IMR-90 (cell line): ENCODE data around the gene DCTN2. TPM values are rescaled to one million over a fixed set of nuclear protein-coding genes. Genes with fewer than 3 reads are reported as not detected.

ENCODE experiments used
- ATAC-seq: fragments of 200-7000 bp; cut with Tn5 transposase; 2 replicates; pipeline ENCODE4 v1.9.1; 2020; ENCODE audit warnings: low read depth, mild to moderate bottlenecking, moderate library complexity
- BruUV-seq: library from RNA; stranded (reverse); fragments of 400-500 nt; replicated peaks from 2 replicates; lab custom pipeline; 2021; lab: Mats Ljungman, UMichigan
- CTCF ChIA-PET: fragments of 300-600 bp; formaldehyde crosslinking; extraction: SDS; loops from one replicate; lab custom pipeline; 2021; ENCODE audit warnings: antibody characterized with exemption; lab: Yijun Ruan, JAX
- POLR2A ChIA-PET: fragments of 300-600 bp; sonication (Branson Sonifier 250); formaldehyde crosslinking; loops from one replicate; lab custom pipeline; 2022; ENCODE audit warnings: antibody characterized with exemption; ENCODE audit not compliant: unreplicated experiment; lab: Charles Lee
- DNase-seq: peaks from one replicate; pipeline ENCODE4 v3.0.0; 2013
- H2AFZ ChIP-seq: replicated peaks from 2 replicates; pipeline ENCODE3; 2013; ENCODE audit warnings: low read length, mild to moderate bottlenecking; ENCODE audit not compliant: poor library complexity
- H2AK5ac ChIP-seq: 2 replicates; pipeline ENCODE4 v1.6.1; 2013; ENCODE audit warnings: low read depth, low read length, inconsistent platforms
- H2AK9ac ChIP-seq: replicated peaks from 2 replicates; pipeline ENCODE3; 2013; ENCODE audit warnings: mild to moderate bottlenecking, low read depth, low read length, moderate library complexity; ENCODE audit not compliant: poor library complexity
- H2BK120ac ChIP-seq: 2 replicates; pipeline ENCODE4 v1.6.1; 2013; ENCODE audit warnings: low read depth, low read length, inconsistent platforms
- H2BK15ac ChIP-seq: 3 replicates; pipeline ENCODE4 v1.6.1; 2013; ENCODE audit warnings: low read depth, low read length, inconsistent platforms
- H2BK20ac ChIP-seq: 2 replicates; pipeline ENCODE4 v1.6.1; 2013; ENCODE audit warnings: low read depth, mild to moderate bottlenecking, inconsistent platforms, low read length, moderate library complexity
- H2BK5ac ChIP-seq: 2 replicates; pipeline ENCODE4 v1.6.1; 2013; ENCODE audit warnings: mild to moderate bottlenecking, low read depth, low read length, inconsistent platforms; ENCODE audit not compliant: poor library complexity, severe bottlenecking
- H3K14ac ChIP-seq: replicated peaks from 2 replicates; pipeline ENCODE4 v1.6.1; 2013; ENCODE audit warnings: low read depth, low read length, inconsistent platforms
- H3K18ac ChIP-seq: 2 replicates; pipeline ENCODE4 v1.6.1; 2013; ENCODE audit warnings: low read depth, low read length, control low read depth
- H3K23ac ChIP-seq: 2 replicates; pipeline ENCODE4 v1.6.1; 2013; ENCODE audit warnings: low read depth, low read length, inconsistent platforms
- H3K27ac ChIP-seq: 2 replicates; pipeline ENCODE4 v1.5.1; 2013; ENCODE audit warnings: mild to moderate bottlenecking, control low read depth, low read length; ENCODE audit not compliant: insufficient read depth
- H3K27me3 ChIP-seq: 2 replicates; pipeline ENCODE4 v1.6.1; 2013; ENCODE audit warnings: low read length; ENCODE audit not compliant: control insufficient read depth, insufficient read depth
- H3K36me3 ChIP-seq: 2 replicates; pipeline ENCODE4 v1.6.1; 2013; ENCODE audit warnings: low read length, mixed read lengths; ENCODE audit not compliant: control insufficient read depth, insufficient read depth
- H3K4ac ChIP-seq: 2 replicates; pipeline ENCODE4 v1.6.1; 2013; ENCODE audit warnings: low read depth, low read length, inconsistent platforms
- H3K4me1 ChIP-seq: 2 replicates; pipeline ENCODE4 v1.6.1; 2013; ENCODE audit warnings: low read length, mixed read lengths; ENCODE audit not compliant: control insufficient read depth, insufficient read depth
- H3K4me2 ChIP-seq: 2 replicates; pipeline ENCODE4 v1.6.1; 2013; ENCODE audit warnings: low read depth, mild to moderate bottlenecking, control low read depth, low read length, moderate library complexity
- H3K4me3 ChIP-seq: 2 replicates; pipeline ENCODE4 v1.5.1; 2013; ENCODE audit warnings: low read depth, mild to moderate bottlenecking, control low read depth, low read length, moderate library complexity; ENCODE audit not compliant: insufficient read depth
- H3K56ac ChIP-seq: 2 replicates; pipeline ENCODE4 v1.6.1; 2013; ENCODE audit warnings: low read length, inconsistent platforms; ENCODE audit not compliant: insufficient read depth; ENCODE audit errors: extremely low read depth
- H3K79me1 ChIP-seq, 2 experiments: 2 replicates each; pipeline ENCODE4 v1.6.1; 2013; ENCODE audit warnings: low read length in 2 of 2, inconsistent platforms in 1 of 2, low read depth in 1 of 2
- H3K9ac ChIP-seq: 2 replicates; pipeline ENCODE4 v1.6.1; 2013; ENCODE audit warnings: low read depth, low read length, control low read depth
- H3K9me1 ChIP-seq: 2 replicates; pipeline ENCODE4 v1.6.1; 2013; ENCODE audit warnings: low read length, inconsistent platforms; ENCODE audit not compliant: insufficient read depth
- H3K9me3 ChIP-seq: 2 replicates; pipeline ENCODE4 v1.6.1; 2013; ENCODE audit warnings: low read length; ENCODE audit not compliant: control insufficient read depth, insufficient read depth
- H4K20me1 ChIP-seq: 2 replicates; pipeline ENCODE4 v1.6.1; 2013; ENCODE audit warnings: low read length, inconsistent platforms; ENCODE audit not compliant: insufficient read depth
- H4K5ac ChIP-seq: 2 replicates; pipeline ENCODE4 v1.6.1; 2013; ENCODE audit warnings: mild to moderate bottlenecking, low read depth, low read length, control low read depth
- H4K8ac ChIP-seq, 2 experiments: 2 replicates each; pipeline ENCODE4 v1.6.1; 2013; ENCODE audit warnings: low read depth in 2 of 2, low read length in 2 of 2, control low read depth in 1 of 2, inconsistent platforms in 1 of 2
- H4K91ac ChIP-seq: 2 replicates; pipeline ENCODE4 v1.6.1; 2013; ENCODE audit warnings: low read depth, low read length, inconsistent platforms; ENCODE audit not compliant: insufficient read depth
- BHLHE40 ChIP-seq: fragments of 150-350 bp; IDR thresholded peaks from 2 replicates; pipeline ENCODE4 v1.6.1; 2016; ENCODE audit warnings: mild to moderate bottlenecking, low read depth, low read length
- CEBPB ChIP-seq: IDR thresholded peaks from 2 replicates; pipeline ENCODE4 v1.6.1; 2012; ENCODE audit warnings: low read depth, low read length, improper control_type of control experiment
- CHD1 ChIP-seq: IDR thresholded peaks from 2 replicates; pipeline ENCODE4 v1.6.1; 2012; ENCODE audit warnings: low read depth, low read length, improper control_type of control experiment
- FOS ChIP-seq: fragments of 150-350 bp; IDR thresholded peaks from 2 replicates; pipeline ENCODE4 v1.6.1; 2016; ENCODE audit warnings: low read depth, low read length
- MAFK ChIP-seq: IDR thresholded peaks from 2 replicates; pipeline ENCODE4 v1.6.1; 2012; ENCODE audit warnings: low read depth, low read length, improper control_type of control experiment
- MAZ ChIP-seq: IDR thresholded peaks from 2 replicates; pipeline ENCODE4 v1.6.1; 2012; ENCODE audit warnings: low read depth, mild to moderate bottlenecking, low read length, improper control_type of control experiment, moderate library complexity, borderline replicate concordance
- MXI1 ChIP-seq: IDR thresholded peaks from 2 replicates; pipeline ENCODE4 v1.6.1; 2012; ENCODE audit warnings: low read depth, mild to moderate bottlenecking, low read length, moderate library complexity, borderline replicate concordance
- NFE2L2 ChIP-seq: fragments of 150-350 bp; IDR thresholded peaks from 2 replicates; pipeline ENCODE4 v1.6.1; 2016; ENCODE audit warnings: low read depth, mild to moderate bottlenecking, low read length
- POLR2A ChIP-seq: IDR thresholded peaks from 2 replicates; pipeline ENCODE4 v1.6.1; 2012; ENCODE audit warnings: mild to moderate bottlenecking, low read depth, low read length
- RAD21 ChIP-seq: IDR thresholded peaks from 2 replicates; pipeline ENCODE4 v1.6.1; 2012; ENCODE audit warnings: low read length, improper control_type of control experiment
- RCOR1 ChIP-seq: IDR thresholded peaks from 2 replicates; pipeline ENCODE4 v1.6.1; 2012; ENCODE audit warnings: mild to moderate bottlenecking, low read length, improper control_type of control experiment; ENCODE audit not compliant: insufficient replicate concordance
- RFX5 ChIP-seq: IDR thresholded peaks from 2 replicates; pipeline ENCODE4 v1.8.0; 2012; ENCODE audit warnings: low read depth, mild to moderate bottlenecking, low read length, moderate library complexity
- SMC3 ChIP-seq: fragments of 150-350 bp; IDR thresholded peaks from 2 replicates; pipeline ENCODE4 v1.6.1; 2016; ENCODE audit warnings: low read depth, mild to moderate bottlenecking, antibody characterized with exemption, low read length, moderate library complexity
- WGBS, 2 experiments: methylation state at CpG; one replicate each; pipeline versions ENCODE4 v1.1.5 to v1.1.7; 2013; ENCODE audit warnings: missing lambda C conversion rate in 2 of 2; ENCODE audit not compliant: insufficient read length in 1 of 2; ENCODE audit errors: extremely low coverage in 2 of 2; 5-methylcytosine and 5-hydroxymethylcytosine counted together
- dilution Hi-C: fragments of 300-500 bp; cut with HindIII; formaldehyde crosslinking; loops from one replicate; pipeline ENCODE4 v1.14.3; 2018; ENCODE audit warnings: low sequenced_read_pairs; ENCODE audit not compliant: unreplicated experiment
- in situ Hi-C: fragments of 300-500 bp; cut with MboI; formaldehyde crosslinking; loops from 3 replicates; pipeline ENCODE4 v1.14.3; 2019; ENCODE audit warnings: low sequenced_read_pairs, inconsistent platforms, mixed read lengths
- intact Hi-C: fragments of 100-400 bp; cut with micrococcal nuclease; formaldehyde crosslinking; loops from 2 replicates; pipeline ENCODE4 v1.10.0; 2022
- polyA plus RNA-seq, 3 experiments: library from polyadenylated mRNA; depleted of rRNA; stranded (reverse); fragments of >200 nt; gene quantifications; 2 replicates each; pipeline ENCODE4 v1.2.3, GENCODE V29; 2012; ENCODE audit warnings: low replicate concordance in 1 of 3
- total RNA-seq: library from RNA; depleted of rRNA; stranded (reverse); fragments of >200 nt; gene quantifications from 2 replicates; pipeline ENCODE4 v1.2.3, GENCODE V29; 2012
- TF ChIP-seq, protein P1 (sequence below): fragments of 150-350 bp; IDR thresholded peaks from 2 replicates; pipeline ENCODE4 v1.6.1; 2017; ENCODE audit warnings: mild to moderate bottlenecking, antibody characterized with exemption, low read length, low read depth
- TF ChIP-seq, protein P2 (sequence below): fragments of 150-350 bp; IDR thresholded peaks from 2 replicates; pipeline ENCODE4 v1.6.1; 2016; ENCODE audit warnings: low read depth, mild to moderate bottlenecking, low read length, moderate library complexity, borderline replicate concordance
- TF ChIP-seq, protein P3 (sequence below): conservative IDR thresholded peaks from 2 replicates; pipeline ENCODE4 v1.5.1; 2012; ENCODE audit warnings: mild to moderate bottlenecking, low read depth, low read length, improper control_type of control experiment

DCTN2 gene
- total and polyA plus RNA-seq, 2 of the 4 experiments (the other 2 are of a cell fraction): 125 to 130 TPM

DNA sequence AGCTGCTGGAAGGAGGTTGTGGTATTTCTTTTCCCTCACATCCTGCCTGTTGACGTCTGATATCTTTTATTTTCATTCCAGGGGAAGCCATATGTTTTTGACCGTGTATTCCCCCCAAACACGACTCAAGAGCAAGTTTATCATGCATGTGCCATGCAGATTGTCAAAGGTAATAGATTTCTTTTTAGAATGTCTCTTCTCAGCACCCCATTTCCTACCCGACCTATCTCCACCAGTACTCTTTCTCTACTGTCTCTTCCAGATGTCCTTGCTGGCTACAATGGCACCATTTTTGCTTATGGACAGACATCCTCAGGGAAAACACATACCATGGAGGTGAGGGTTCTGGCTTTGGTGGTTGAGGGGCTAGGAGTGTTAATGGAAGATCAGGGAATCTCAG, 16.4 kb upstream of the DCTN2 start:
- H3K36me3 ChIP-seq: no peaks in the 10 kb centered on the region
- no peak overlapping the region for H3K4ac ChIP-seq
- H4K91ac ChIP-seq: no peak overlapping the region
- H4K8ac ChIP-seq: no peak overlapping the region
- ATAC-seq (no peak), DNase-seq (no peak)
- H3K9ac ChIP-seq: no peak overlapping the region
- no peak overlapping the region for H3K56ac ChIP-seq
- H3K9me3 ChIP-seq: no peaks in the 10 kb centered on the region
- in situ Hi-C loops (no loop called here), intact Hi-C loops (loop anchor here (10.0 kb wide), 1 partner anchor 1301 kb away; no protein-coding TSS in a partner anchor), dilution Hi-C loops (loop anchor here (25.0 kb wide), 1 partner anchor 99 kb away; no protein-coding TSS in a partner anchor)
- no peak overlapping the region for H4K5ac ChIP-seq
- no peak overlapping the region for H2AK5ac ChIP-seq
- H3K4me1 ChIP-seq: no peaks in the 10 kb centered on the region
- H4K20me1 ChIP-seq: no peaks in the 10 kb centered on the region
- H3K14ac ChIP-seq: no peak overlapping the region
- no CpG with 5 or more reads among the region's 4 CpGs for WGBS, 2 experiments
- TF ChIP-seq, protein P1, sequence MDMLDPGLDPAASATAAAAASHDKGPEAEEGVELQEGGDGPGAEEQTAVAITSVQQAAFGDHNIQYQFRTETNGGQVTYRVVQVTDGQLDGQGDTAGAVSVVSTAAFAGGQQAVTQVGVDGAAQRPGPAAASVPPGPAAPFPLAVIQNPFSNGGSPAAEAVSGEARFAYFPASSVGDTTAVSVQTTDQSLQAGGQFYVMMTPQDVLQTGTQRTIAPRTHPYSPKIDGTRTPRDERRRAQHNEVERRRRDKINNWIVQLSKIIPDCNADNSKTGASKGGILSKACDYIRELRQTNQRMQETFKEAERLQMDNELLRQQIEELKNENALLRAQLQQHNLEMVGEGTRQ: no peak
- no peak for TF ChIP-seq CEBPB
- no peak for TF ChIP-seq MXI1
- TF ChIP-seq, protein P2, sequence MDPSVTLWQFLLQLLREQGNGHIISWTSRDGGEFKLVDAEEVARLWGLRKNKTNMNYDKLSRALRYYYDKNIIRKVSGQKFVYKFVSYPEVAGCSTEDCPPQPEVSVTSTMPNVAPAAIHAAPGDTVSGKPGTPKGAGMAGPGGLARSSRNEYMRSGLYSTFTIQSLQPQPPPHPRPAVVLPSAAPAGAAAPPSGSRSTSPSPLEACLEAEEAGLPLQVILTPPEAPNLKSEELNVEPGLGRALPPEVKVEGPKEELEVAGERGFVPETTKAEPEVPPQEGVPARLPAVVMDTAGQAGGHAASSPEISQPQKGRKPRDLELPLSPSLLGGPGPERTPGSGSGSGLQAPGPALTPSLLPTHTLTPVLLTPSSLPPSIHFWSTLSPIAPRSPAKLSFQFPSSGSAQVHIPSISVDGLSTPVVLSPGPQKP: no peak
- TF ChIP-seq RAD21: no peak
- TF ChIP-seq BHLHE40: no peak
- TF ChIP-seq SMC3: no peak
- TF ChIP-seq NFE2L2: no peak
- no peak for TF ChIP-seq RCOR1
- no peak for TF ChIP-seq MAFK
- TF ChIP-seq RFX5: no peak
- TF ChIP-seq MAZ: no peak
- no peak for TF ChIP-seq CHD1
- no peak for TF ChIP-seq POLR2A
- TF ChIP-seq, protein P3, sequence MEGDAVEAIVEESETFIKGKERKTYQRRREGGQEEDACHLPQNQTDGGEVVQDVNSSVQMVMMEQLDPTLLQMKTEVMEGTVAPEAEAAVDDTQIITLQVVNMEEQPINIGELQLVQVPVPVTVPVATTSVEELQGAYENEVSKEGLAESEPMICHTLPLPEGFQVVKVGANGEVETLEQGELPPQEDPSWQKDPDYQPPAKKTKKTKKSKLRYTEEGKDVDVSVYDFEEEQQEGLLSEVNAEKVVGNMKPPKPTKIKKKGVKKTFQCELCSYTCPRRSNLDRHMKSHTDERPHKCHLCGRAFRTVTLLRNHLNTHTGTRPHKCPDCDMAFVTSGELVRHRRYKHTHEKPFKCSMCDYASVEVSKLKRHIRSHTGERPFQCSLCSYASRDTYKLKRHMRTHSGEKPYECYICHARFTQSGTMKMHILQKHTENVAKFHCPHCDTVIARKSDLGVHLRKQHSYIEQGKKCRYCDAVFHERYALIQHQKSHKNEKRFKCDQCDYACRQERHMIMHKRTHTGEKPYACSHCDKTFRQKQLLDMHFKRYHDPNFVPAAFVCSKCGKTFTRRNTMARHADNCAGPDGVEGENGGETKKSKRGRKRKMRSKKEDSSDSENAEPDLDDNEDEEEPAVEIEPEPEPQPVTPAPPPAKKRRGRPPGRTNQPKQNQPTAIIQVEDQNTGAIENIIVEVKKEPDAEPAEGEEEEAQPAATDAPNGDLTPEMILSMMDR: no peak
- TF ChIP-seq FOS: no peak
- no peak overlapping the region for H2BK120ac ChIP-seq
- no peak overlapping the region for H3K18ac ChIP-seq
- H3K4me3 ChIP-seq: no peak overlapping the region
- H3K27ac ChIP-seq: no peak overlapping the region
- H3K79me1 ChIP-seq: no peaks in the 10 kb centered on the region
- no peak overlapping the region for H2BK5ac ChIP-seq
- no peak overlapping the region for H3K23ac ChIP-seq
- ChIA-PET POLR2A (no interaction called here), CTCF (no interaction called here)
- no peak overlapping the region for H3K4me2 ChIP-seq
- H2BK20ac ChIP-seq: no peak overlapping the region
- no peak overlapping the region for H2AFZ ChIP-seq
- H2AK9ac ChIP-seq: no peak overlapping the region
- no peaks in the 10 kb centered on the region for H3K9me1 ChIP-seq
- H2BK15ac ChIP-seq: no peak overlapping the region
- peaks cover 13% of the 10 kb centered on the region for H3K27me3 ChIP-seq
- no TSS peak for BruUV-seq
